ENCODE data around the gene MYBL2.

MYBL2 gene

DNA sequence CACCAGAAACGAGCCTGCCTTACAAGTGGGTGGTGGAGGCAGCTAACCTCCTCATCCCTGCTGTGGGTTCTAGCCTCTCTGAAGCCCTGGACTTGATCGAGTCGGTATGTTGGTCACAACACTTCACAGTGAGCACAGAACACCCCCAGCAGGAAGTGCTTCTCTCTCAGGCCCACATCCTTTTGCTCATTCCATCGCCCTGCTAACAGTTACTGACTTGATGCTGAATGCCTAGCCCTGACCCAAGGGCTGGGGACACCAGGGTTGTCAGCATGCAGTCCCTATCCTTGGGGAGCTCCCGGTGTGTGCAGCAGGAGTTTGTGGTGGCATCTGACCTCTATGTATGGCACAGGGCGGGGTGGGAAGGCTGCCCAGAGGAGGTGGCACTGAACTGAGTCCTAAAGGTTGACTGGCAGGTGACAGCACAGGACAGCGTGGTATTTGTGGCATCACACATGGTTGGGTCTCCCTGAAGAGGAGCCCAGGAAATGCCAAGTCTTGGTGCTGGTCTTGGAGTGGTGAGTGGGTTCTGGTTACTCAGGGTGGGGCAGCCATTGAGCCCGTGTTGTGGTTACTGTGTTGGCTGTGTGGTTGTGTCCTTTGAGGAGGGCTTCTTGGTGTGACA lies 33.1 kb downstream of the MYBL2 start:
- Histone ChIP-seq H3K4me2 (ENCODE audit: low read length) (no peak overlapping the region), H3K36me3 (ENCODE audit: control insufficient read depth, insufficient read depth, low read length) (peaks cover 23% of the 10 kb centered on the region), H3K79me1 (ENCODE audit: low read length) (peaks cover 2% of the 10 kb centered on the region), H4K5ac (ENCODE audit: low read length) (no peak overlapping the region), H4K8ac (ENCODE audit: low read depth, low read length) (no peak overlapping the region), H3K9ac (ENCODE audit: low read length) (no peak overlapping the region), H2AK5ac (ENCODE audit: low read length) (no peak overlapping the region), H2BK15ac (replicated peaks; ENCODE audit: low read depth) (no peak overlapping the region), H3K4me1 (ENCODE audit: control insufficient read depth, low read depth, low read length) (no peaks in the 10 kb centered on the region), H3K79me2 (ENCODE audit: control insufficient read depth, insufficient read depth, low read length) (no peaks in the 10 kb centered on the region), H2BK120ac (ENCODE audit: low read depth, low read length) (no peak overlapping the region), H3K27ac (ENCODE audit: low read depth, low read length) (no peak overlapping the region), H3K27me3 (ENCODE audit: insufficient read depth, low read length, poor library complexity) (no peaks in the 10 kb centered on the region), H3K56ac (ENCODE audit: low read length) (no peak overlapping the region), H3K4me3 (ENCODE audit: low read length) (no peak overlapping the region), H3K4ac (ENCODE audit: low read depth, low read length) (no peak overlapping the region), H3K23ac (ENCODE audit: low read length) (no peak overlapping the region), H3K18ac (ENCODE audit: low read length) (no peak overlapping the region), H2BK5ac (ENCODE audit: low read length) (no peak overlapping the region)
- no CpG with 5 or more reads among the region's 8 CpGs for WGBS (ENCODE audit: extremely low coverage, insufficient coverage, low lambda C conversion rate)
- DNase-seq: no peak

DNA sequence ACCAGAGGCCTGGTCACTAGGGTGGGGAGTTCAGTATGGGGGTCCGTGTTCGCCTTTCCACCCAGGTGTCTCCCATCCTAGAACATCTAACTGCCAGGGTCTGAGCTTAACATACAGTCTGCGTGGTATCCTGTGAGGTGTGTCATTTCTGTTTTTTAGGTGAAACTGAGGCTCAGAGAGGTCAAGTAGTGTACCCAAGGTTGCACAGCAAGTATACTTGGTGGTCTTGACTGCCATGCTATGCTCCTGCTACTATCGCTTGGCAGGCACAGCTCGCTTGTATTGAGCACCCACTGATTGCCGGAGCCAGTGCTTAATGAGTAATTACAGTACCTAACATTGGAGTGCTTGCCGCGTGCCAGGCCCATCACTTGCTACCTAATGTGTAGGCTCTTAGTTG lies 33.7 kb downstream of the MYBL2 start:
- Histone ChIP-seq H3K18ac (ENCODE audit: low read length) (no peak overlapping the region), H3K4me2 (ENCODE audit: low read length) (no peak overlapping the region), H3K27ac (ENCODE audit: low read depth, low read length) (no peak overlapping the region), H3K27me3 (ENCODE audit: insufficient read depth, low read length, poor library complexity) (no peaks in the 10 kb centered on the region), H2BK5ac (ENCODE audit: low read length) (no peak overlapping the region), H3K9ac (ENCODE audit: low read length) (no peak overlapping the region), H2BK15ac (replicated peaks; ENCODE audit: low read depth) (no peak overlapping the region), H3K4me3 (ENCODE audit: low read length) (no peak overlapping the region), H4K5ac (ENCODE audit: low read length) (no peak overlapping the region), H2AK5ac (ENCODE audit: low read length) (no peak overlapping the region), H3K56ac (ENCODE audit: low read length) (no peak overlapping the region), H3K79me2 (ENCODE audit: control insufficient read depth, insufficient read depth, low read length) (no peaks in the 10 kb centered on the region), H3K23ac (ENCODE audit: low read length) (no peak overlapping the region), H4K8ac (ENCODE audit: low read depth, low read length) (no peak overlapping the region), H3K36me3 (ENCODE audit: control insufficient read depth, insufficient read depth, low read length) (peaks cover 25% of the 10 kb centered on the region), H3K4ac (ENCODE audit: low read depth, low read length) (no peak overlapping the region), H3K79me1 (ENCODE audit: low read length) (peaks cover 2% of the 10 kb centered on the region), H3K4me1 (ENCODE audit: control insufficient read depth, low read depth, low read length) (no peaks in the 10 kb centered on the region), H2BK120ac (ENCODE audit: low read depth, low read length) (no peak overlapping the region)
- no CpG with 5 or more reads among the region's 8 CpGs for WGBS (ENCODE audit: extremely low coverage, insufficient coverage, low lambda C conversion rate)
- DNase-seq: no peak

DNA sequence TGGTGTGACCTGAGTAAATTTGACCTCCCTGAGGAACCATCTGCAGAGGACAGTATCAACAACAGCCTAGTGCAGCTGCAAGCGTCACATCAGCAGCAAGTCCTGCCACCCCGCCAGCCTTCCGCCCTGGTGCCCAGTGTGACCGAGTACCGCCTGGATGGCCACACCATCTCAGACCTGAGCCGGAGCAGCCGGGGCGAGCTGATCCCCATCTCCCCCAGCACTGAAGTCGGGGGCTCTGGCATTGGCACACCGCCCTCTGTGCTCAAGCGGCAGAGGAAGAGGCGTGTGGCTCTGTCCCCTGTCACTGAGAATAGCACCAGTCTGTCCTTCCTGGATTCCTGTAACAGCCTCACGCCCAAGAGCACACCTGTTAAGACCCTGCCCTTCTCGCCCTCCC lies 35.6 kb downstream of the MYBL2 start:
- no CpG with 5 or more reads among the region's 14 CpGs for WGBS (ENCODE audit: extremely low coverage, insufficient coverage, low lambda C conversion rate)
- Histone ChIP-seq H3K27ac (ENCODE audit: low read depth, low read length) (no peak overlapping the region), H3K79me2 (ENCODE audit: control insufficient read depth, insufficient read depth, low read length) (no peaks in the 10 kb centered on the region), H3K56ac (ENCODE audit: low read length) (no peak overlapping the region), H3K4me1 (ENCODE audit: control insufficient read depth, low read depth, low read length) (no peaks in the 10 kb centered on the region), H4K5ac (ENCODE audit: low read length) (no peak overlapping the region), H3K4ac (ENCODE audit: low read depth, low read length) (no peak overlapping the region), H3K36me3 (ENCODE audit: control insufficient read depth, insufficient read depth, low read length) (peaks cover 28% of the 10 kb centered on the region), H3K4me3 (ENCODE audit: low read length) (no peak overlapping the region), H2AK5ac (ENCODE audit: low read length) (no peak overlapping the region), H3K23ac (ENCODE audit: low read length) (no peak overlapping the region), H2BK15ac (replicated peaks; ENCODE audit: low read depth) (no peak overlapping the region), H3K9ac (ENCODE audit: low read length) (no peak overlapping the region), H3K4me2 (ENCODE audit: low read length) (no peak overlapping the region), H2BK120ac (ENCODE audit: low read depth, low read length) (no peak overlapping the region), H4K8ac (ENCODE audit: low read depth, low read length) (no peak overlapping the region), H3K18ac (ENCODE audit: low read length) (no peak overlapping the region), H3K27me3 (ENCODE audit: insufficient read depth, low read length, poor library complexity) (no peaks in the 10 kb centered on the region), H2BK5ac (ENCODE audit: low read length) (no peak overlapping the region), H3K79me1 (ENCODE audit: low read length) (peaks cover 2% of the 10 kb centered on the region)
- DNase-seq: no peak

DNA sequence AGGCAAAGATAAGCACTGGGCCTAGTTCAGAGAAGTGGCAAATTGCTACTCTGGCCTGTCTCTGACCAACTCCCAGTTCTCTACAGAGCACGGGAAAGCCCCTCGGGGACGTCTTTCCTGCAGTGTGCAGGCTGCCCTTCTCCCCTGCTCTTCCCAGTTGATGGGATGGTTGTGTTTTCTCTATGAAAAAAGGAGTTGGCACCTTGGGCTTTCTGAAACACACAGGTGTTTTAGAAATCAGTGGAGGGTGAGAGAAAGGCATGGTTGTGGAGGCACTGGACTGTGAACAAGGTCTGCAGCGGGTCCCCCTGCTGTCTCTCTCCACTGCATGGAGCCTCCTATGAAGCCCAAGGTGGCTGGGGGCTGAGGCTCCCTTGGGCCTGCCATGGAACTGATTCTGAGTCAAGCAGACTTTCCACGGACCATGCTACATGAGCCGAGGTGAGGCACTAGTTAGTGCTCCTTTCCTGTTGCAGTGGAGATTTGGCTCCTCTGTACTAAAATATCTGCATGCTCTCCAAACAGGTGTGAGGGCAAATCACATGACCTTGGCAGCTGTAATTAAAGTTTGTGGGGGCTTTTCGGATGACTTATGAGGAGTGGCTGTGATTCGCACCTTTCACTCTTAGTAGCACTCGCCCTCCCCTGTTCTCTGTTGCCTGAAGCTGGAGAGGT lies 43.6 kb downstream of the MYBL2 start:
- H3K27ac ChIP-seq (ENCODE audit: low read depth, low read length): no peak overlapping the region

DNA sequence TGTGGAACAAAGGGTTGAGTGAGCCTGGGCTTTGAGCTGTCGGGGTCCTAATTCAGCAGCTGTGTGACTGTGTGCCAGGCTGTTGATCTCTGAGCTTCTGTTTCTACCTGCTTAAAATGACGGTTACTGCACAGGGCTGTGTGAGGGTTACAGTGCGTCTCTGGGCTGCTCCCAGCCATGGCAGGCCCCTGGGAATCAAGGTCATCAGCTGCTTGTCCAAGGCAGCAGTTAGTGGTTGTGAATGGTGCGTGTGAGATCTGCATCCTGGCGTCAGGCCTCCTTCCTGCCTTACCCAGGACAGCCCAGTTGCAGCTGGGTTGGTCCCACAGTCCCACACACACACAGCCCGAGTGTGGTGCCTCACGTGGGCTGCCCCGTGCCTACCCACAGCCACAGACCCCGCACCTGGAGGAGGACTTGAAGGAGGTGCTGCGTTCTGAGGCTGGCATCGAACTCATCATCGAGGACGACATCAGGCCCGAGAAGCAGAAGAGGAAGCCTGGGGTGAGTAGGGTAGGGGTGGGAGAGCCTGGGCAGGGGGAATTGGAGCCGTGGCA lies 44.3 kb downstream of the MYBL2 start:
- Histone ChIP-seq H2BK15ac (replicated peaks; ENCODE audit: low read depth) (no peak overlapping the region), H3K27ac (ENCODE audit: low read depth, low read length) (no peak overlapping the region), H3K36me3 (ENCODE audit: control insufficient read depth, insufficient read depth, low read length) (peaks cover 35% of the 10 kb centered on the region), H2BK5ac (ENCODE audit: low read length) (no peak overlapping the region), H3K27me3 (ENCODE audit: insufficient read depth, low read length, poor library complexity) (no peaks in the 10 kb centered on the region), H3K23ac (ENCODE audit: low read length) (no peak overlapping the region), H2AK5ac (ENCODE audit: low read length) (no peak overlapping the region), H3K4me3 (ENCODE audit: low read length) (no peak overlapping the region), H3K4me2 (ENCODE audit: low read length) (no peak overlapping the region), H3K56ac (ENCODE audit: low read length) (no peak overlapping the region), H3K4me1 (ENCODE audit: control insufficient read depth, low read depth, low read length) (no peaks in the 10 kb centered on the region), H3K9ac (ENCODE audit: low read length) (no peak overlapping the region), H4K5ac (ENCODE audit: low read length) (no peak overlapping the region), H3K18ac (ENCODE audit: low read length) (no peak overlapping the region), H3K4ac (ENCODE audit: low read depth, low read length) (no peak overlapping the region), H3K79me1 (ENCODE audit: low read length) (no peaks in the 10 kb centered on the region), H3K79me2 (ENCODE audit: control insufficient read depth, insufficient read depth, low read length) (no peaks in the 10 kb centered on the region), H4K8ac (ENCODE audit: low read depth, low read length) (no peak overlapping the region), H2BK120ac (ENCODE audit: low read depth, low read length) (no peak overlapping the region)
- no CpG with 5 or more reads among the region's 15 CpGs for WGBS (ENCODE audit: extremely low coverage, insufficient coverage, low lambda C conversion rate)
- DNase-seq: no peak

More for the DNA sequence above, 43.6 kb downstream of the MYBL2 start:
- Histone ChIP-seq H3K4me3 (ENCODE audit: low read length) (no peak overlapping the region), H2BK120ac (ENCODE audit: low read depth, low read length) (no peak overlapping the region), H3K56ac (ENCODE audit: low read length) (no peak overlapping the region), H3K23ac (ENCODE audit: low read length) (no peak overlapping the region), H3K36me3 (ENCODE audit: control insufficient read depth, insufficient read depth, low read length) (peaks cover 32% of the 10 kb centered on the region), H4K8ac (ENCODE audit: low read depth, low read length) (no peak overlapping the region), H3K79me2 (ENCODE audit: control insufficient read depth, insufficient read depth, low read length) (no peaks in the 10 kb centered on the region), H2BK15ac (replicated peaks; ENCODE audit: low read depth) (no peak overlapping the region), H3K4ac (ENCODE audit: low read depth, low read length) (no peak overlapping the region), H2BK5ac (ENCODE audit: low read length) (no peak overlapping the region), H3K18ac (ENCODE audit: low read length) (no peak overlapping the region), H2AK5ac (ENCODE audit: low read length) (no peak overlapping the region), H3K4me2 (ENCODE audit: low read length) (no peak overlapping the region), H3K4me1 (ENCODE audit: control insufficient read depth, low read depth, low read length) (no peaks in the 10 kb centered on the region), H3K79me1 (ENCODE audit: low read length) (no peaks in the 10 kb centered on the region), H3K27me3 (ENCODE audit: insufficient read depth, low read length, poor library complexity) (no peaks in the 10 kb centered on the region), H4K5ac (ENCODE audit: low read length) (no peak overlapping the region), H3K9ac (ENCODE audit: low read length) (no peak overlapping the region)
- no peak for DNase-seq
- WGBS (ENCODE audit: extremely low coverage, insufficient coverage, low lambda C conversion rate): no CpG with 5 or more reads among the region's 9 CpGs
